ENCODE measurements around the gene LETM1.

- TF ChIP-seq CTCF (IDR thresholded peaks at IDR 0.05) (no peak), EZH2 (IDR thresholded peaks at IDR 0.05; ENCODE audit: borderline replicate concordance, insufficient read depth, low read depth, low read length, poor library complexity, severe bottlenecking) (no peak)
Measured at GRCh38 chr4:1832690-1833089, 23.3 kb downstream of the LETM1 start.
